ENCODE measurements around the gene MED13L. TPM values are rescaled to one million over a fixed set of nuclear protein-coding genes. Genes with fewer than 3 reads are reported as not detected.

The MED13L gene
- total RNA-seq, 1 donor from 2014 or later, result 141 TPM

DNA sequence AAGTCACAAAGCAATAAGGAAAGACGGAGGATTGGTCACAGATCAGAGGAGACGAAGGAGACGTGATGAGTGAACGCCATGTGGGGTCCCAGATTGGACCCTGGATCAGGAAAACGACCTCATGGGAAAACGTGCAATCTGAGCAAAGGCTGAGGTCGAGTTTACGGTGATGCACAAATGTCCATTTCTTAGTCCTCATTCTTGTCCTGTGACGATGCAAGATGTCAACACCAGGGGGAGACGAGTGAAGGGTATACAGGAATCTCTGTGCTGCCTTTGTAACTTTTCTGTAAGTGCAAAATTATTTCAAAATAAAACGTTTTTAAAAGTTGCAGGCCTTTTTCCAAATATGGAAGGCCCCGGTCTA lies 329.8 kb downstream of the MED13L start:
- peaks cover 3% of the 10 kb centered on the region for H3K27me3 Mint-ChIP-seq
- TF ChIP-seq, protein P1, sequence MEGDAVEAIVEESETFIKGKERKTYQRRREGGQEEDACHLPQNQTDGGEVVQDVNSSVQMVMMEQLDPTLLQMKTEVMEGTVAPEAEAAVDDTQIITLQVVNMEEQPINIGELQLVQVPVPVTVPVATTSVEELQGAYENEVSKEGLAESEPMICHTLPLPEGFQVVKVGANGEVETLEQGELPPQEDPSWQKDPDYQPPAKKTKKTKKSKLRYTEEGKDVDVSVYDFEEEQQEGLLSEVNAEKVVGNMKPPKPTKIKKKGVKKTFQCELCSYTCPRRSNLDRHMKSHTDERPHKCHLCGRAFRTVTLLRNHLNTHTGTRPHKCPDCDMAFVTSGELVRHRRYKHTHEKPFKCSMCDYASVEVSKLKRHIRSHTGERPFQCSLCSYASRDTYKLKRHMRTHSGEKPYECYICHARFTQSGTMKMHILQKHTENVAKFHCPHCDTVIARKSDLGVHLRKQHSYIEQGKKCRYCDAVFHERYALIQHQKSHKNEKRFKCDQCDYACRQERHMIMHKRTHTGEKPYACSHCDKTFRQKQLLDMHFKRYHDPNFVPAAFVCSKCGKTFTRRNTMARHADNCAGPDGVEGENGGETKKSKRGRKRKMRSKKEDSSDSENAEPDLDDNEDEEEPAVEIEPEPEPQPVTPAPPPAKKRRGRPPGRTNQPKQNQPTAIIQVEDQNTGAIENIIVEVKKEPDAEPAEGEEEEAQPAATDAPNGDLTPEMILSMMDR (IDR thresholded peaks at IDR 0.05; ENCODE audit: unreplicated experiment), result no peak
- peaks cover 9% of the 10 kb centered on the region for H3K36me3 Mint-ChIP-seq (ENCODE audit: insufficient read depth)
- no peak overlapping the region for H3K27ac Mint-ChIP-seq
- DNase-seq (ENCODE audit: low spot score, unreplicated experiment), result no peak
- H3K9me3 Mint-ChIP-seq (ENCODE audit: low read depth), result no peaks in the 10 kb centered on the region
- H3K4me1 Mint-ChIP-seq (ENCODE audit: low read depth), result peaks cover 4% of the 10 kb centered on the region
- H3K4me3 Mint-ChIP-seq (ENCODE audit: low read depth), result no peak overlapping the region

DNA sequence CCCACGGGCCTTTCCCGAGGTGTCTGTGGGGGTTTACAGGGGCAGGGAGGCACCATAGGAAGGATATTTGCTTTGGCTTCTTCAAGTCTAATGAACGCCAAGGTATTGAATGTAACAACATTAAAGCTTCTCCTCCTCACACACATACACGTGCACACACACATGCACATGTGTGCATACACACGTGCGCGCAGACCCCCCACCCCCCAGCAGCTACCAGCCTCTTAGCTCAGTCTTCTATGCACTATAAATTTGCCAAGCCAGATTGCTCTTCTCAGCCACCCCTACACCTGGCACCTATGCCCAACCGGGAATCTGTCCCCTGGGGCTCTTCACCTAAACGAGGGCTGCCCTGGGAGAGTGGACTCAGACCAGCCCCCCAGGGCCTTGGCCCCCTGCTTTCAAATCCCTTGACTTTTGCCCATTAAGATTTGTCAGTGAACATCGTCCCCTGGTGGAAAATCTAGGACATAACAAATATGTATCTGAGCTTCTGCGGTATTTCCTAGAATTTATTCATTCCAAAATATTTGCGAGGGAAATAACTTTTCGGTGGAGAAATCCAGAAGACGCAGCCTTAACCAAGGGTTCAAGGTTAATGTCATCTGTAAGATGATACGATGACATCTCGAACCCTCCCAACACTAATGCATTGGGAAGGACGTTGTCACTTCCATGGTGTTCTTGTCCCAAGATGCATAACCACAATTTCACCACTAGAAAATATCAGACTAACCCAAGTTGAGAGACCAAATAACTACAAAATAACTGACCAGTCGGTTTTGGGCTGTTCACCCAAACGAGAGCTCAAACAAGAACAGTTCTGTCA lies 330.4 kb downstream of the MED13L start:
- Mint-ChIP-seq H3K27me3 (peaks cover 3% of the 10 kb centered on the region), H3K4me1 (ENCODE audit: low read depth) (peaks cover 4% of the 10 kb centered on the region), H3K9me3 (ENCODE audit: low read depth) (no peaks in the 10 kb centered on the region), H3K27ac (no peak overlapping the region), H3K4me3 (ENCODE audit: low read depth) (no peak overlapping the region), H3K36me3 (ENCODE audit: insufficient read depth) (peaks cover 9% of the 10 kb centered on the region)
- TF ChIP-seq, protein P1 (IDR thresholded peaks at IDR 0.05; ENCODE audit: unreplicated experiment), result peak; percentile 60
- no peak for DNase-seq (ENCODE audit: low spot score, unreplicated experiment)

DNA sequence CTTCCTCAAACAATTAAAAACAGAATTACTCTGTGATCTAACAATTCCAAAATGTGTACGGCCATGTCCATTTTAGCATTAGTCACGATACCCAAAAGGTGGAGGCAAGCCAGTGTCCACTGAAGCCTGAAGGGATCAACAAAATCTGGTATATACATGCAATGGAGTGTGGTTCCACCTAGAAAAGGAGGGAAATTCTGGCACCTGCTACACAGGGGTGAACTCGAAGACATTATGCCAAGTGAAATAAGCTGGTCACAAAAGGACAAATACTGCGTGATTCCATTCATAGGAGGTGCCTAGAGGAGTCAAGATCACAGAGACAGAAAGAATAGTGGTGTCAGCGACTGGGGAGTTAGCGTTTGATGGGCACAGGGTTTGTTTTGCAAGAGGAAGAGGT lies 331.4 kb downstream of the MED13L start:
- Mint-ChIP-seq H3K36me3 (ENCODE audit: insufficient read depth) (peaks cover 9% of the 10 kb centered on the region), H3K9me3 (ENCODE audit: low read depth) (no peaks in the 10 kb centered on the region), H3K4me1 (ENCODE audit: low read depth) (peaks cover 4% of the 10 kb centered on the region), H3K27ac (no peak overlapping the region), H3K4me3 (ENCODE audit: low read depth) (no peak overlapping the region), H3K27me3 (peaks cover 3% of the 10 kb centered on the region)
- TF ChIP-seq, protein P1 (IDR thresholded peaks at IDR 0.05; ENCODE audit: unreplicated experiment), result no peak
- DNase-seq (ENCODE audit: low spot score, unreplicated experiment), result no peak

DNA sequence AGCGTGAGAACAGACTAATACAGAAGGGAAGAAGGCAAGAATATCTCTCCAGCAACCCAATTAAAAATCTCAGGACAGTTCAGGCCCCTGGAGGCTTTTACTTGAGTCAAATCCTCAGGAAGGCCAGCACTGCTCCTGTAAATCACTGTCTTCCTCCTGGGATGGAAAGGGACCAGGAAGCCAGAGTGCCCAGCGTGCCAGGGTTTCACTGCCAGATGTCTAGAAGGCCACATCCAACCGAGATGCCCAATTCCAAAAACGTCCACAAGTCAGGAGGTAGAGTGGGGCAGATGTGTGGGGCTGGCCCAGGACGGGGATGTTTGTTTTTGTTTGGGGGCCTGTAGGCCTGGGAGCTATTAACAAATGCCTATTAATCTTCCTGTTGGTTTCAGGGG lies 332.0 kb downstream of the MED13L start:
- H3K27ac Mint-ChIP-seq, result no peak overlapping the region
- H3K4me3 Mint-ChIP-seq (ENCODE audit: low read depth), result no peak overlapping the region
- peaks cover 4% of the 10 kb centered on the region for H3K4me1 Mint-ChIP-seq (ENCODE audit: low read depth)
- DNase-seq (ENCODE audit: low spot score, unreplicated experiment), result no peak
- peaks cover 9% of the 10 kb centered on the region for H3K36me3 Mint-ChIP-seq (ENCODE audit: insufficient read depth)
- peaks cover 3% of the 10 kb centered on the region for H3K27me3 Mint-ChIP-seq
- TF ChIP-seq, protein P1 (IDR thresholded peaks at IDR 0.05; ENCODE audit: unreplicated experiment), result no peak
- no peaks in the 10 kb centered on the region for H3K9me3 Mint-ChIP-seq (ENCODE audit: low read depth)

DNA sequence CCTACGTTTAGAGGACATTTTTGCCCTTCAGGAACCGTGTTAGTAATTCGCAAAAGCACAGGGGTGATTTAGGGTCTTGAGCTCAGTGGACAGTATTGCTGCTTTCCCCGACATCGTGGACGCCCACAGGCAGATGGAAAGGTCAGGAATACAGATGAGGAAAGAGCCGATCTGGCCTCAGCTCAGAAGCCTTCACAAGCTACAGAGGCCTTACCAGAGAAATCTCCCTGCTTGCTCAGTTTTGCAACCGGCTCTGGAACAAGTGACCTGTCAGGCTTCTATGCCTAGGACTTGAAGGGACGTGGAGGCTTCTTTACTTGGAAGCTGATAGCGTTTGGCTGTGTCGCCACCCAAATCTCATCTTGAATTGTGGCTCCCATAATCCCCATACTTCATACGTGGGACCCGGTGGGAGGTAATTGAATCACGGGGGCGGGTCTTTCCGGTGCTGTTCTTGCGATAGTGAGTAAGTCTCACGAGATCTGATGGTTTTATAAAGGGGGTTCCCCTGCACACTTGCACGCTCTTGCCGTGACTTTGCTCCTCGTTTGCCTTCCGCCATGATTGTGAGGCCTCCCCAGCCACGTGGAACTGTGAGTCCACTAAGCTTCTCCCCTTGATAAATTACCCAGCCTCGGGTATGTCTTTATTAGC lies 332.5 kb downstream of the MED13L start:
- H3K9me3 Mint-ChIP-seq (ENCODE audit: low read depth), result no peaks in the 10 kb centered on the region
- DNase-seq (ENCODE audit: low spot score, unreplicated experiment), result no peak
- TF ChIP-seq, protein P1 (IDR thresholded peaks at IDR 0.05; ENCODE audit: unreplicated experiment), result no peak
- peaks cover 9% of the 10 kb centered on the region for H3K36me3 Mint-ChIP-seq (ENCODE audit: insufficient read depth)
- no peak overlapping the region for H3K27ac Mint-ChIP-seq
- no peak overlapping the region for H3K4me3 Mint-ChIP-seq (ENCODE audit: low read depth)
- H3K27me3 Mint-ChIP-seq, result peaks cover 3% of the 10 kb centered on the region
- H3K4me1 Mint-ChIP-seq (ENCODE audit: low read depth), result peaks cover 4% of the 10 kb centered on the region
